HG02588 (cell line): ENCODE measurements around the gene SLC25A36.
"Not testable (repeated sequence)": the region's sequence is repeated elsewhere in the genome, so short reads cannot be mapped to it uniquely, and the experiment has no call there.

Experiments
- ATAC-seq: cut with Tn5 transposase; IDR thresholded peaks from one replicate; pipeline ENCODE4 v1.9.1; 2021; ENCODE audit warnings: mild to moderate bottlenecking, moderate library complexity; ENCODE audit not compliant: unreplicated experiment

SLC25A36 gene

DNA sequence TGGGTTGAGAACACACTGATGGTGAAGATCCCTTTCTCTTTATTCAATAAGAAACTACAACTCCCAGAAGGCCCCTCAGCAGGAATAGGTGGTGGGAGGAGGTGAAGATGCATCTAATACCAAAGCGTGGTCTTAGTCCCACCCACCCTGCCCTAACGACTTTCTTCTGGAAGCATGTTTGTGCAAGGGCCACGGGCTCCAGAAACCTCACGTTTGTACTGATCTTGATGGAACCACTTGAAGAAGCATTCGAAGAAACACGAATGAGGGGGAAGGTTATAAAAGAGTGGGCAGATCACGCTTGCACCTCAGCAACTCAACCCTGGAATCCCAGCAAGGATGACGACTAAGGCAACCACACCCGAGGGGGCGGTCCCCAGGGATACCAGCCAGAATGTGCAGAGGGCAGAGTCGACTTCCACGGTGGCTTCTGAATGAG is 10.6 kb upstream of the SLC25A36 start:
- ATAC-seq: no peak

- no peak for ATAC-seq
Observed at GRCh38 chr3:140931801-140932200, 9.8 kb upstream of the SLC25A36 start.

DNA sequence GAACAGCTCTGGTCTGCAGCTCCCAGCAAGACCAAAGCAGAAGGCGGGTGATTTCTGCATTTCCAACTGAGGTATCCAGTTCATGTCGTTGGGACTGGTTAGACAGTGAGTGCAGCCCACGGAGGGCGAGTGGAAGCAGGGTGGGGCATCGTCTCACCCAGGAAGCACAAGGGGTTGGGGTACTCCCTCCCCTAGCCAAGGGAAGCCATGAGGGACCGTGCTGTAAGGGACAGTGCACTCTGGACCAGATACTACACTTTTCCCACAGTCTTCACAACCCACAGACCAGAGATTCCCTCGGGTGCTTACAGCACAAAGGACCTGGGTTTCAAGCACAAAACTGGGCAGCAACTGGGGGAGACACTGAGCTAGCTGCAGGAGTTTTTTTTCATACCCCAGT is 8.5 kb upstream of the SLC25A36 start:
- no peak for ATAC-seq

GRCh38 chr3:140933552-140933951 is 8.1 kb upstream of the SLC25A36 start:
- no peak for ATAC-seq

- not testable (repeated sequence) for ATAC-seq
Observed at GRCh38 chr3:140939305-140939704, 2.3 kb upstream of the SLC25A36 start.

- ATAC-seq: no peak
Observed at GRCh38 chr3:140941090-140941433, 574 bp upstream of the SLC25A36 start.

GRCh38 chr3:140942221-140943104 is 827 bp downstream of the SLC25A36 start:
- ATAC-seq: peak; percentile 47

GRCh38 chr3:140943781-140944552 is 2.3 kb downstream of the SLC25A36 start:
- no peak for ATAC-seq

- no peak for ATAC-seq
Observed at GRCh38 chr3:140948460-140949249, 7.0 kb downstream of the SLC25A36 start.

GRCh38 chr3:140950144-140950543 is 8.5 kb downstream of the SLC25A36 start:
- ATAC-seq: no peak

- ATAC-seq: no peak
Observed at GRCh38 chr3:140950863-140951262, 9.2 kb downstream of the SLC25A36 start.

GRCh38 chr3:140951750-140952149 is 10.1 kb downstream of the SLC25A36 start:
- not testable (repeated sequence) for ATAC-seq

- no peak for ATAC-seq
Observed at GRCh38 chr3:140953028-140953960, 11.7 kb downstream of the SLC25A36 start.

GRCh38 chr3:140954576-140954975 is 12.9 kb downstream of the SLC25A36 start:
- no peak for ATAC-seq

DNA sequence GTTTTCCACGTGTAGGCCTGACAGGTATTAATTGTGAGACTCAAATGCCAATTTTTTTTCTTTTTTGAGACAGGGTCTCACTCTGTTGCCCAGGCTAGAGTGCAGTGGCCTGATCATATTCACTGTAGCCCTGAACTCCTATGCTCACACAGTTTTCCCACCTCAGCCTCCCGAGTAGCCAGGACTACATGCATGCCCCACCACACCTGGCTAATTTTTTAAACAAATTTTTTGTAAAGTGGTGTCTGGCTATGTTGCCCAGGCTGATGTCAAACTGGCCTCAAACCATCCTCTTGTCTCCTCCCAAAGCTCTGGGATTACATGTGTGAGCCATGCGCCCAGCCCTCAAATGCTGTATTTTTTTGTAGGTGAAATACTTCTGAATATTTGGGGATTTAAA is 14.0 kb downstream of the SLC25A36 start:
- no peak for ATAC-seq

- no peak for ATAC-seq
Observed at GRCh38 chr3:140956058-140956835, 14.6 kb downstream of the SLC25A36 start.

DNA sequence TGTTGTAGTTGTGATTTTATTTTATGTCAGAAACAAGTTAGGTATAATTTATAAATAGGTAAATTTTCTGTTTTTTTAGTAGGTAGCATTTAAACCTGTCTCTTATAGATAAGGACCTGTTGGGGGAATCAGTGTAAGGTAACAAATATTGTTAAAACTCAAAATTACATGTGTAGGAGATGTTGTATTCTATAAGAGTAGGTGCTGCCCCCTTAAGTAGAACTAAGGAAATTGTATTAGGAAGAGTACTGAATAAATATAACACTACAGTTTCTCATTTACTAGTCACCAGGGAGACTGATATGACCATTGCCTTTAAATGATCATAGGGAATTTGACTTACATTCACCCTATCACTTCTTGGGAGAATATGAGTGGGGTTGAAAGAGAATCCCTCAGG is 31.2 kb downstream of the SLC25A36 start:
- ATAC-seq: no peak

DNA sequence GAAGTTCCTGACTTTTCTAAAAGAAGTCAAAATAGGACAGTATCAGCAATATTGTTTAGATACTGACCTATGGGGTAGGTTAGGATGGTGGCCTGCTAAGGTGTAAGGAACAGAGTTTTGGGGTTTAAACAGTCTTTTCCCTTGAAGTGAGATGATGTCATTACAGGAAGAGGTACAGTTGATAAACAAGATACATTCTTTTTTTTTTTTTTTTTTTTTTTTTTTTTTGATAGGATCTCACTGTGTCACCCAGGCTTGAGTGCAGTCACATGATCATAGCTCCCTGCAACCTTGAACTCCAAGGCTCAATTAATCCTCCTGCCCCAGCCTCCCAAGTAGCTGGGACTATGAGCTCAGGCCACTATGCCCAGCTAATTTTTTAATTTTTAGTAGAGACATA is 33.3 kb downstream of the SLC25A36 start:
- no peak for ATAC-seq

DNA sequence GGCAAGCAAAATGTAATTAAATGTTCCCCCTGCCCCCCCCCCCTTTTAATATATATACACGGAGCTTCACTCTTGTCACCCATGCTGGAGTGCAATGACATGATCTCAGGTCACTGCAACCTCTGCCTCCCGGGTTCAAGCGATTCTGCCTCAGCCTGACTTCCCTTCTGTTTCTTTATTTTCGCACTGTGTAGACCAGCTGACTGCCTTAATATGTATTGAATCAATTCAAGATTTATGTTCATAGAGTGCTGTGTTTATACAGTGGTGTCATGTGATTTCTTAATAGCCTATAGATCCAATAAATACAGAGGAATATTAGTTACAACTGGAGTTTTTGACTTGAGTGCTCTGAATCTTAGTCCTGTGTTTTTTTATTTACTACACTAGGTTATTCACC is 39.0 kb downstream of the SLC25A36 start:
- ATAC-seq: no peak
